HK-2 (cell line): ENCODE results near the gene CACNB2.

ENCODE experiments used
- DNase-seq: peaks from one replicate; pipeline ENCODE4 v3.0.0-alpha.2; 2018; ENCODE audit not compliant: unreplicated experiment

Gene CACNB2

GRCh38 chr10:18230794-18231193 lies 90.6 kb downstream of the CACNB2 start:
- no peak for DNase-seq

- DNase-seq, result no peak
Observed at GRCh38 chr10:18231480-18231879, 91.3 kb downstream of the CACNB2 start.

GRCh38 chr10:18233775-18234174 lies 93.6 kb downstream of the CACNB2 start:
- no peak for DNase-seq

- no peak for DNase-seq
Observed at GRCh38 chr10:18235477-18235876, 95.3 kb downstream of the CACNB2 start.

- DNase-seq, result no peak
Observed at GRCh38 chr10:18236756-18237155, 96.5 kb downstream of the CACNB2 start.

- DNase-seq, result no peak
Observed at GRCh38 chr10:18238870-18239485, 98.8 kb downstream of the CACNB2 start.

- DNase-seq, result no peak
Observed at GRCh38 chr10:18240185-18240882, 100.1 kb downstream of the CACNB2 start.

- no peak for DNase-seq
Observed at GRCh38 chr10:18246967-18247366, 106.7 kb downstream of the CACNB2 start.

GRCh38 chr10:18252086-18252485 lies 111.9 kb downstream of the CACNB2 start:
- DNase-seq, result no peak

GRCh38 chr10:18254086-18254485 lies 113.9 kb downstream of the CACNB2 start:
- no peak for DNase-seq

GRCh38 chr10:18254692-18255091 lies 114.5 kb downstream of the CACNB2 start:
- no peak for DNase-seq

GRCh38 chr10:18260310-18260922 lies 120.2 kb downstream of the CACNB2 start:
- DNase-seq, result no peak

GRCh38 chr10:18261063-18261610 lies 120.9 kb downstream of the CACNB2 start:
- DNase-seq, result no peak

GRCh38 chr10:18261768-18262231 lies 121.6 kb downstream of the CACNB2 start:
- DNase-seq, result no peak

- no peak for DNase-seq
Observed at GRCh38 chr10:18264466-18265050, 124.3 kb downstream of the CACNB2 start.

GRCh38 chr10:18268005-18268404 lies 127.8 kb downstream of the CACNB2 start:
- DNase-seq, result no peak

- no peak for DNase-seq
Observed at GRCh38 chr10:18271491-18271890, 131.3 kb downstream of the CACNB2 start.

GRCh38 chr10:18273039-18273438 lies 132.8 kb downstream of the CACNB2 start:
- no peak for DNase-seq

- DNase-seq, result no peak
Observed at GRCh38 chr10:18278181-18278580, 138.0 kb downstream of the CACNB2 start.

- no peak for DNase-seq
Observed at GRCh38 chr10:18279173-18279572, 138.9 kb downstream of the CACNB2 start.

- DNase-seq, result no peak
Observed at GRCh38 chr10:18282094-18282493, 141.9 kb downstream of the CACNB2 start.

- DNase-seq, result no peak
Observed at GRCh38 chr10:18290651-18291313, 150.6 kb downstream of the CACNB2 start.
